Fibroblast of villous mesenchyme (primary cell): ENCODE measurements around the gene CNST. TPM values are rescaled to one million over a fixed set of nuclear protein-coding genes. Genes with fewer than 3 reads are reported as not detected.

Experiments
- DNase-seq: peaks from one replicate; pipeline ENCODE4 v3.0.0-alpha.2; 2010; ENCODE audit warnings: low read depth
- H3K4me3 ChIP-seq: 2 replicates; pipeline ENCODE4 v1.5.1; 2011; ENCODE audit warnings: low read depth, mild to moderate bottlenecking, low read length
- CTCF ChIP-seq: IDR thresholded peaks from 2 replicates; pipeline ENCODE4 v1.5.1; 2012; ENCODE audit warnings: low read depth, mild to moderate bottlenecking, low read length; ENCODE audit not compliant: insufficient read depth
- total RNA-seq: library from RNA; depleted of rRNA; stranded (reverse); fragments of >200 nt; gene quantifications from 2 replicates; pipeline ENCODE4 v1.2.3, GENCODE V29; 2012

Gene CNST
- total RNA-seq, 1 donor, result 44.0 TPM

GRCh38 chr1:246527402-246528088, 38.7 kb upstream of the CNST start:
- DNase-seq, result no peak
- H3K4me3 ChIP-seq, result no peak overlapping the region
- TF ChIP-seq CTCF, result no peak

GRCh38 chr1:246528933-246529731, 37.1 kb upstream of the CNST start:
- DNase-seq, result peak; percentile 25
- H3K4me3 ChIP-seq, result no peak overlapping the region
- TF ChIP-seq CTCF, result peak; percentile 12

GRCh38 chr1:246530482-246530881, 35.8 kb upstream of the CNST start:
- no peak for TF ChIP-seq CTCF
- H3K4me3 ChIP-seq, result no peak overlapping the region
- DNase-seq, result no peak

GRCh38 chr1:246532519-246532918, 33.7 kb upstream of the CNST start:
- peak; percentile 39 for TF ChIP-seq CTCF
- no peak overlapping the region for H3K4me3 ChIP-seq
- no peak for DNase-seq

GRCh38 chr1:246533371-246533905, 32.8 kb upstream of the CNST start:
- TF ChIP-seq CTCF, result no peak
- no peak overlapping the region for H3K4me3 ChIP-seq
- no peak for DNase-seq

- DNase-seq, result no peak
- no peak for TF ChIP-seq CTCF
- no peak overlapping the region for H3K4me3 ChIP-seq
Measured at GRCh38 chr1:246534114-246534513, 32.1 kb upstream of the CNST start.
